ENCODE results near the gene DEXI. TPM values are rescaled to one million over a fixed set of nuclear protein-coding genes. Genes with fewer than 3 reads are reported as not detected.

DEXI gene
- total and polyA plus RNA-seq, 2 donors: 20.8 to 64.5 TPM

DNA sequence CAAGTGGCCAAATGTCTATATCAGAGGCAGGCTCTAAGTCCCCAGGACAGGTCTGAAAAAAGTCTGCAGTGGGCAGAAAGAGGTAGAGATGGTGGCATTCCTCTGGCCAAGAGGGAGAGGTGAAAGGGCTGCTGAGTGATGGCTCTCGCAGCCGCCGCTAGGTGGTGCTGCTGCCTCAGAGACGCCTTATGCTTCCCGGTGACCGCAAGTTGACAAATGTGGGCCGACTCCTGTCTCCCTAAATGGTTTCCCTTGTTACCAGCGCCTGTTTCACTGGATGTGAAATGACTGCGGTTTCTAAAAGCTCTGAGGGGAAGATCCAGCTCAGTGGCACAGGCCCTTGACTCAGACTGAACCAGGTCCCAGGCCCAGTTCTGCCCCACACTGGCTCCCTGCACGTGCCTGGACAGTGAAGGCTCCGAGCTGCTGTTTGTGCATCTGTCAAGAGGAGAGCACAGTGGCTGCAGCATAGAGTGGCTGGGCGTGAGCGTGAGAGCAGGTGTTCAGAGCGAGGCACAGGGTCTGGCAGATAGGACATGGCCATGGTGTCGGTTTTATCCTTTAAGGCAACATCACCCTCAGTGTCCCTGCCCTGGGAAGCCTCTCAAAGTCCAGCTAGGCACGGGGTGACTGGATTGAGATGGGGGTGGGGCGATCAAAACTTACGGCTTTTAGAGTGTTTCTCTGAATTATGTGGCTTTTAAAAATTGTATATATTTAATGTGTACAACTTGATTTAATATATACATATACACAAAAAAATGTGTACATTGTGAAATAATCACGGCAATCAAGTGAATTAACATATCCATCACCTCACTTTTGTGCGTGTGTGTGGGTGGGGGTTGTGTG, 22.0 kb upstream of the DEXI start:
- DNase-seq (ENCODE audit: extremely low spot score): no peak
- Histone ChIP-seq H3K4me3 (ENCODE audit: low read depth, low read length) (no peak overlapping the region), H3K4me1 (ENCODE audit: insufficient read depth) (no peaks in the 10 kb centered on the region), H3K27ac (ENCODE audit: low read depth) (no peak overlapping the region), H3K36me3 (ENCODE audit: insufficient read depth) (peaks cover 2% of the 10 kb centered on the region)
- WGBS: 32% methylated on average over 20 of the region's 20 CpGs

DNA sequence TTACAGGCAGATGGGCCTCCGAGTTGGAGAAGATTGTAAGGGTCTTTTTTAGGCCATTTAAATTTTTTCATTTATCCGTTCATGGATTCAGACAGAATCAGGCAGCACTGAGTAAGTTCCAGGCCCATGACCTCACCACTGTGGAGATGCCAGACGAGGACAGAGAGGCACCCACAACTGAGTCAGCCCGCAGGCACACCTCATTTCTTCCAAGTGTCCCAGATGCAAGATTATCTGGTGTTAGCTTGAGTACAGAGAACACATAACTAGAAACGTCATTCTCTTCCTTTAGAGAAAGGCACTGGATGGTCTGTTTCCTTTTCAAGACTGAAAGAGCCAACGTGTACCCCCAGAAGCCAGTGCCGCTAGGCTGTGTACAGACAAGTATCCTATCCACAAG, 19.0 kb upstream of the DEXI start:
- WGBS: 47% methylated on average over 7 of the region's 7 CpGs
- no peaks in the 10 kb centered on the region for H3K4me1 ChIP-seq (ENCODE audit: insufficient read depth)
- DNase-seq (ENCODE audit: extremely low spot score): no peak
- peaks cover 2% of the 10 kb centered on the region for H3K36me3 ChIP-seq (ENCODE audit: insufficient read depth)
- H3K27ac ChIP-seq (ENCODE audit: low read depth): peak overlapping the region; percentile 39
- no peak overlapping the region for H3K4me3 ChIP-seq (ENCODE audit: low read depth, low read length)

DNA sequence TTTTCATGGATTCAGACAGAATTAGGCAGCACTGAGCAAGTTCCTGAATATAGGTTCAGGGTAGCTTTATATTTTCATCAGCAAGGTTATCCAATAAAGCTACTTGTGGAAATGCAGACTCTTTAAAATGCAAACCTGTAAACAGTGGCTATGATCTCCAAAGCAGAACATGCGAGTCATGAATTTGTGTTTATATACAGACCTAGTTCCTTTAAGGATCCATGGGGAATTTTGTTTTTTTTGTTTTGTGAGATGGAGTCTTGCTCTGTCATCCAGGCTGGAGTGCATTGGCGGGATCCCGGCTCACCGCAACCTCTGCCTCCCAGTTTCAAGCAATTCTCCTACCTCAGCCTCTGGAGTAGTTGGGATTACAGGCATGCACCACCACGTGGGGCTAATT, 16.9 kb upstream of the DEXI start:
- no peaks in the 10 kb centered on the region for H3K4me1 ChIP-seq (ENCODE audit: insufficient read depth)
- DNase-seq (ENCODE audit: extremely low spot score): no peak
- H3K27ac ChIP-seq (ENCODE audit: low read depth): no peak overlapping the region
- H3K36me3 ChIP-seq (ENCODE audit: insufficient read depth): peaks cover 2% of the 10 kb centered on the region
- WGBS: 76% methylated on average over 5 of the region's 5 CpGs
- H3K4me3 ChIP-seq (ENCODE audit: low read depth, low read length): no peak overlapping the region

DNA sequence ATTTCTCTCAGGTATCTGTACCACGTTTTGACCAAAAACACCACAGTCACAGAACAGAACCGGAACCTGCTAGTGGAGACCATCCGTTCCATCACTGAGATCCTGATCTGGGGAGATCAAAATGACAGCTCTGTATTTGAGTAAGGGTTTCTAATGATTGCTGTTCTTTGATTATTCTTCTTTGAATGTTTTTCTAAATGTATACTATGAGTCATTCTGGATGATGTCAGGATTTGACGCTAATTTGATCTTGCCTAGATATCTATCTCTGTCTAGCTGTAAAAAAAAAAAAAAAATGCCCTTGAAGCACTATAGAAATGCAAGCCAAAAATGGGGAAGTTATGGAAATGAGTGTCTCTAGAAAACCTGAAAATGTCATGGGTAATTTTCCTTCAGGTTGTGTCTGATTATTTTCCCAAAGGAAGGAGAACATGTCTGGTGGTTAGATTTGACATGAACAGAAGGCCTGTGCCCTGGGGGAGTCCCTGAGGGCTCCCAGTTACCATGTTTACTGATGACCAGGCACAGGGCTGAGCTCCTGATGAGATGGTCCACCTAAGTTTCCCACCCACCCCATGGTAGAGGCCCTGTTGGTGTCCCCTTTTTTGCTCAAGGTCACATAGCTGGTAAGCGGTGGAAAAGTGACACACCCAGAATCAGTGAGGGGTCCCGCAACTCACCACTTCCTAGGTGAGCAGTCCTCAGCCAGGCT, 15.7 kb upstream of the DEXI start:
- WGBS: 85% methylated on average over 6 of the region's 6 CpGs

DNA sequence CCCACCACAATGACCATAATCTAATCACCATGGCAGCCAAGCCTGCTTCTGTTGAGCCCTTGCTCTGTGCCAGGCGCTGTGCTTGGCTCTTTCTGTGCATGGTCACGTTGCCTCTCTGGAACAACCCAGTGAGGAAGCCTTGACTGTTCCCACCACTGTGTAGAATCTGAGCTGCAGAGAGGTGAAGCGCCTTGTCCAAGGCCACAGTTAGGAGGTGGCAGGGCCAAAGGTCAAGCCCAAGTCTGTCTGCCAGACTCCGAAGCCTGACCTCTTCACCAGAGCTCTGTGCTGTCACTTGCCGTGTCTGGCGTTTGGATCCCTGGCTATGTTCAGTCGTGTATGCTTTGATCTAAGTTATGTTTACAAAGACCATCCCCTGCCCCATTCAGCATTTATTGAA, 12.6 kb upstream of the DEXI start:
- H3K36me3 ChIP-seq (ENCODE audit: insufficient read depth): no peaks in the 10 kb centered on the region
- H3K4me3 ChIP-seq (ENCODE audit: low read depth, low read length): no peak overlapping the region
- no peak overlapping the region for H3K27ac ChIP-seq (ENCODE audit: low read depth)
- DNase-seq (ENCODE audit: extremely low spot score): no peak
- WGBS: 83% methylated on average over 7 of the region's 7 CpGs
- H3K4me1 ChIP-seq (ENCODE audit: insufficient read depth): no peaks in the 10 kb centered on the region

More for the DNA sequence above, 15.7 kb upstream of the DEXI start:
- no peak overlapping the region for H3K27ac ChIP-seq (ENCODE audit: low read depth)
- DNase-seq (ENCODE audit: extremely low spot score): no peak
- H3K36me3 ChIP-seq (ENCODE audit: insufficient read depth): no peaks in the 10 kb centered on the region
- no peak overlapping the region for H3K4me3 ChIP-seq (ENCODE audit: low read depth, low read length)
- no peaks in the 10 kb centered on the region for H3K4me1 ChIP-seq (ENCODE audit: insufficient read depth)

DNA sequence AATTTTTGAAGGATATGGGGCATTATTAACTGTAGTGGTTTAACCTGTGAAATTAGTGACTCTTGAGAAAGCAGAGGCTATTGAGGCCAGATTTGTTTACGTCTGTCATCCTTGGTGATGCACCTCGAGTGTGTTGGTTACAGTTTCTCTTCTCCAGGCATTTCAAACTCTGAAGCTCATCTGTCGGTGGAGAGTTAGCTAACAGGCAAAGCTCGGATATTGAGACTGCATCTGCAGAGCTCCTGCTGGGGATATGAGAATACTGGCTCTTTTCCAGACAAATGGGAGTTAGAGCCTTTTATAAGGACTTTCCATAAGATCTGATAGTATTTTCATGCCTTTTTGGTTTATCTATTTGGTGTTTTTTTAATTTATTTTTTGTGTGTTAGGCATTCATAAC, 8.8 kb upstream of the DEXI start:
- WGBS: 42% methylated on average over 4 of the region's 4 CpGs
- Histone ChIP-seq H3K27ac (ENCODE audit: low read depth) (no peak overlapping the region), H3K4me1 (ENCODE audit: insufficient read depth) (peaks cover 1% of the 10 kb centered on the region), H3K4me3 (ENCODE audit: low read depth, low read length) (no peak overlapping the region), H3K36me3 (ENCODE audit: insufficient read depth) (no peaks in the 10 kb centered on the region)
- no peak for DNase-seq (ENCODE audit: extremely low spot score)

DNA sequence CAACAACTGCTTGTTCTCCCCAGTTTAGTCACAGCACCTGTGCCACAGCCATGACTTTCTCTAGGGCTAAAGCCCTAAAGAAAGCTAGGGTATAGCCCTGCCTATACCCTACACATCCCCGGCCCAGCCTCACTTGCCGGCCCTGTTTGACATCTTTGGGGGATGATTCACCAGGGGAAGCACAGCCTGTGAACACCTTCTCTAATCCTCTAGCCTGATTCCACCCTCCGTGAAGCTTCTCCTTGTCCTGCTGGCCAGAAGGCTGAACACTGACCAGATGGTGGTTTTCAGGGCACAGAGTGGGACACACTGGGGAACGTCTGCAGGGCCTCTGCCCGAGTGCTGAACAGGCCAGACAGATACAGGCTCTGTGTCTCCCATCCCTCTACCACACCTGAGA, 8.1 kb upstream of the DEXI start:
- H3K4me3 ChIP-seq (ENCODE audit: low read depth, low read length): no peak overlapping the region
- peaks cover 1% of the 10 kb centered on the region for H3K4me1 ChIP-seq (ENCODE audit: insufficient read depth)
- WGBS: 54% methylated on average over 5 of the region's 5 CpGs
- no peaks in the 10 kb centered on the region for H3K36me3 ChIP-seq (ENCODE audit: insufficient read depth)
- no peak for DNase-seq (ENCODE audit: extremely low spot score)
- no peak overlapping the region for H3K27ac ChIP-seq (ENCODE audit: low read depth)

DNA sequence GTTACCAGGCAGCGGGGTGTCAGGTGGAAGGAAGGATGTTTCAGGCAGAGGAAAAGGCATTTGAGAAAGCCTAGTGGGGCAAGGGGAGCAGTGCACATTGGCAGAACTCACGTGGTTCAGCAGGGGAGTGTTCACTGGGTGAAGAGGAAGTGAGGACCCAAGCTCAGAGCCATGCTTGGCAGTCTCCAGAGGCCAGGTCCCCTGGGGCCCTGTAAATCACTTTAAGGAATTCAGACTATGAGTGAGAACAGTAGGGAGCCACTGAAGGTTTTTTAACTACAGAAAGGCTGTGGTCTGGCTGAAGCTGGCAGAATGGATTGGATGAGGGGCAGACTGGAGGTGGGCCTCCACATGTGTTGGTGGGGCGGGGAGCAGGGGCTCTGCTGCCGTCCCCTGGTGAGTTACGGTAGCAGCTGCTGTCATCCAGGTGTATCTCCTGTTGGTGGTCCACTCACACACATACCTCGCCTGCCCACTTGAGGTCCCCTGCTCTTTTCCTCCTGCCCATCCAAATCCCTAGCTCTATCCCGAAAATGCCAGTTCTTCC, 7.2 kb upstream of the DEXI start:
- Histone ChIP-seq H3K4me3 (ENCODE audit: low read depth, low read length) (no peak overlapping the region), H3K27ac (ENCODE audit: low read depth) (no peak overlapping the region), H3K4me1 (ENCODE audit: insufficient read depth) (peaks cover 1% of the 10 kb centered on the region), H3K36me3 (ENCODE audit: insufficient read depth) (no peaks in the 10 kb centered on the region)
- WGBS: 81% methylated on average over 7 of the region's 7 CpGs
- no peak for DNase-seq (ENCODE audit: extremely low spot score)

DNA sequence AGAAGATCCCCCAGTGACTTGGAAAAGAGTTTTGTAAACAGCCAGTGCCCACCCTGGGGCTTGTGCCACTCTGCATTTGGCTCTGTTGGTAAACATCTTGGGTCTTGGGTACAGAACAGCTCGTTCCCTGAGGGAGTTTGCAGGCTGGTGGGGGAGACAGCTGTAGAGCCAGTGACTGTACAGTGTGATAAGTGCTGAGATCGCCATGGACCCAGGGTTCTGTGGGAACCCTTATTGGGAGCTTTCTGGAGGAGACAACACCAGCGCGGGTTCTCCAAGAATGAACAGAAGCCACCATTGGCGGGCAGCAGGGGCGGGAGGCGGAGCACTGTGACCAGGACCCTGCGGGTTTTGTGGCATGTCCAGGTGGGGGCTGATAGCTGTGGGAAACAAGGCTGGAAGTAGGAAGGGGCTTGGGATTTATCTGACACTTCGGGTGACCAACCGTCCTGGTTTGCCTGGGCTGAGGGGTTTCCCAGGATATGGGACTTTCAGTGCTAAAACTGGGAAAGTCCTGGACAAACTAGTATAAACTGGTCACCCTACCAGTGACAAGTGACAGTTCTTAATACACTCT, 5.0 kb upstream of the DEXI start:
- no peak overlapping the region for H3K27ac ChIP-seq (ENCODE audit: low read depth)

DNA sequence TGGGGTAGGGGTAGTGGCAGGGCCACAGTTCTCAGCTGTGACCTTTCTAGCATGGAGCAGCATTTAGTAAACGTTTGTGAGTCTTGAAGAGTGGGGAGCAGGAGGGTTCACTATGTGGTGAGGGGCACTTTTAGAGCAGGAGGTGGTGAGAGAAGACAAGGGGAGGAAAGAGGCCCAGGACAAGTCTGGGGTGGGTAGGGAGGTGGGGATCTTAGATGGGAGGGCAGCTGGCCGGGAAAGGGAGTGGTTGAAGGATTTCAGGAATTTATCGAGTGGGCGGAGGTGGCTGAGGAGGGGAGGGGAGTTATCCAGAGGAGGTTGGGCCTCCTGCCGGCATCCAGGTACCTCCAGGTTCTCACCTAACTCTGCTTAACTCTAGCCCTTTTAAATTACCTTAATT, 4.0 kb upstream of the DEXI start:
- WGBS: 39% methylated on average over 5 of the region's 5 CpGs
- Histone ChIP-seq H3K4me1 (ENCODE audit: insufficient read depth) (peaks cover 1% of the 10 kb centered on the region), H3K36me3 (ENCODE audit: insufficient read depth) (no peaks in the 10 kb centered on the region), H3K27ac (ENCODE audit: low read depth) (no peak overlapping the region), H3K4me3 (ENCODE audit: low read depth, low read length) (no peak overlapping the region)
- no peak for DNase-seq (ENCODE audit: extremely low spot score)

More for the DNA sequence above, 5.0 kb upstream of the DEXI start:
- Histone ChIP-seq H3K4me1 (ENCODE audit: insufficient read depth) (peaks cover 1% of the 10 kb centered on the region), H3K36me3 (ENCODE audit: insufficient read depth) (no peaks in the 10 kb centered on the region), H3K4me3 (ENCODE audit: low read depth, low read length) (no peak overlapping the region)
- 86% methylated on average over 10 of the region's 10 CpGs for WGBS
- DNase-seq (ENCODE audit: extremely low spot score): no peak

DNA sequence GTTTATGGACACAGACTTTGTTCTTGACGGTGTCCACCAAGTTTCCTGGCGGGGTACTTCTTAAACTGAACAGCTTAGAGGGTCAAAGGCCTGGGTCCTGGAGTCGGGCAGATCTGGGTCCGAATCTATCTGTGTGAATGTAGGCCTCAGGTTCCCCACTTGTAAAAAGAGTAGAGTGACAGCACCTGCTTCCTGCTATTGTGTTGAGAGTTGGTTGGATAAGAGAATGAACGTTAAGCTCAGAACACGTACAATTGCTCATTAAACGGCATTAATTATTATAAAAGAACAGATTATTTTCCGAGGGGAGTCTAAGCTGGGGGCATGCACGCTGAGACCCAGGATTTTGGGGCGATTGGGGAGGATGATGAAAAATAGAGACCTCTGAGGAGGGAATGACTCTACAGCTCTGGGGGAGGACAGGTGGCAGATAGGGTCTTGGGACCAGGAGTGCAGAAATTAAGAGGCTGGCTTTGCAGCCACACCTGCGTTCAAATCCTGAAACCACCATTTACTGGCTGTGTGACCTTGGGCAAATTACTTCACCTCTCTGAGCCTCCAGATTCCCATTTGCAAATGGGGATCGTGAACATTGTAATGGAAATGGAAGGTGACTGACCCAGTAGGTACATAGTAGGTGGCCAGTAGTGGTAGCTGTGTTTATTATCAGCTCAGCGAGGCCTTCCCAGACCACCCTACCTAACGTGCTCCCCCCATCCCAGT, 3.0 kb upstream of the DEXI start:
- H3K27ac ChIP-seq (ENCODE audit: low read depth): no peak overlapping the region
- WGBS: 37% methylated on average over 14 of the region's 14 CpGs
- no peaks in the 10 kb centered on the region for H3K36me3 ChIP-seq (ENCODE audit: insufficient read depth)
- peaks cover 4% of the 10 kb centered on the region for H3K4me1 ChIP-seq (ENCODE audit: insufficient read depth)
- peak overlapping the region; percentile 88 for H3K4me3 ChIP-seq (ENCODE audit: low read depth, low read length)
- DNase-seq (ENCODE audit: extremely low spot score): no peak

DNA sequence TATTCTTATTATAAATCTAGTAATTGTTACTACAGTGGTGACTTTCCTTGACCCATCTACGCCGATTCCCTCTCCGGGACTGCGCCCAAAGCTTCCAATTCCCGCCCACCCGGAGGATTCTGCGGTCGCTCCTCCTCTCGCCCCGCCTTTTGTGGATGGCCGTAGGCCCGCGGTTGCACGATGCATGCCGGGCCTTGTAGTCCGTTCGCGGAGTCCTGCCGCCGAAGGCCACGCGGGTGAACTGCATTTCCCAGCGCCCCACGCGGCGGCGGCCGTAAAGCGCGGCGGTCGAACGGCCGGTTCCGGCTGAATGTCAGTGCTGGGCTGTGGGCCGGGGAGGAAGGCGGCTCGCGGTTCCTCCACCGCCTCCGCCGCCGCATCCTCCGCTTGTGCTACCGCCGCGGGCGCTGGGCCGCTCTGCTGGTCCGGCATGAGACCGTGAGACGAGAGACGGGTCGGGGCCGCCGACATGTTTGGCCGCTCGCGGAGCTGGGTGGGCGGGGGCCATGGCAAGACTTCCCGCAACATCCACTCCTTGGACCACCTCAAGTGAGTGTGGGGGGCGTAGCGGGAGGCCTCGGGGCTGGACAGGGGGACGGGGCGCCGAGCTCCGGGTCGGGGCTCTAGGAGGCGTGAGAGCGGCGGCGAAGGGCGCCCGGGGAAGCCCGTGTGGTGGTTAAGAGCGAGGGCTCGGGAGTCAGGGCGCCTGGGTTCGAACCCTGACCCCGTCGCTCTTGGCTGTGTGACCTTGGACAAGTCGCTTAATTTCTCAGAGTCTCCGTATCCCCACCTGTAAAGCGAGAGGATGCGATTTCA, 2.2 kb upstream of the DEXI start, which contains the start of gene CLEC16A:
Gene CLEC16A (plus strand): TSS at position 316 of the 816 bp plus-strand sequence. CDS start 154 bp downstream, at position 470.
- under 1% methylated on average over 86 of the region's 86 CpGs for WGBS
- Histone ChIP-seq H3K27ac (ENCODE audit: low read depth) (peak within 1 kb of the TSS; percentile 25), H3K4me1 (ENCODE audit: insufficient read depth) (peaks cover 4% of the 10 kb centered on the region), H3K4me3 (ENCODE audit: low read depth, low read length) (peak within 1 kb of the TSS; percentile 88), H3K36me3 (ENCODE audit: insufficient read depth) (no peaks in the 10 kb centered on the region)
- peak; percentile 86 for DNase-seq (ENCODE audit: extremely low spot score)

DNA sequence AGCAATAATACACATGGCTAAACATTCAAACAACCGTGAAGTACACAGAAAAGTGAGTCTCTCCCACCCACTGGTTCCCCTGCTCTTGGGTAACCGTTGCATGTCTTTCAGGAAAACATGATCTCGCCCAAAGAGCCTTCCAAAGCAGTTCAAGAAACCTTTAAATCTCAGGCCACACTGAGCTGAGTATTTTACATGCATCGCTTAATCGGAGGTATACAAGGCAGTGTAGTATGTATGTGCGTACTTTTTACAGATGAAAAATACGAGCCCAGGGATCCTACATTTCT, 741 bp upstream of the DEXI start:
- Histone ChIP-seq H3K36me3 (ENCODE audit: insufficient read depth) (no peaks in the 10 kb centered on the region), H3K4me3 (ENCODE audit: low read depth, low read length) (no peak overlapping the region), H3K27ac (ENCODE audit: low read depth) (no peak overlapping the region), H3K4me1 (ENCODE audit: insufficient read depth) (peaks cover 8% of the 10 kb centered on the region)
- 86% methylated on average over 7 of the region's 7 CpGs for WGBS
- DNase-seq (ENCODE audit: extremely low spot score): no peak
